GM19025 (cell line): ENCODE measurements around the gene RNF123.

ENCODE experiments used
- ATAC-seq: cut with Tn5 transposase; IDR thresholded peaks from one replicate; pipeline ENCODE4 v1.9.1; 2021; ENCODE audit warnings: mild to moderate bottlenecking, low read depth, moderate library complexity; ENCODE audit not compliant: unreplicated experiment

The RNF123 gene

DNA sequence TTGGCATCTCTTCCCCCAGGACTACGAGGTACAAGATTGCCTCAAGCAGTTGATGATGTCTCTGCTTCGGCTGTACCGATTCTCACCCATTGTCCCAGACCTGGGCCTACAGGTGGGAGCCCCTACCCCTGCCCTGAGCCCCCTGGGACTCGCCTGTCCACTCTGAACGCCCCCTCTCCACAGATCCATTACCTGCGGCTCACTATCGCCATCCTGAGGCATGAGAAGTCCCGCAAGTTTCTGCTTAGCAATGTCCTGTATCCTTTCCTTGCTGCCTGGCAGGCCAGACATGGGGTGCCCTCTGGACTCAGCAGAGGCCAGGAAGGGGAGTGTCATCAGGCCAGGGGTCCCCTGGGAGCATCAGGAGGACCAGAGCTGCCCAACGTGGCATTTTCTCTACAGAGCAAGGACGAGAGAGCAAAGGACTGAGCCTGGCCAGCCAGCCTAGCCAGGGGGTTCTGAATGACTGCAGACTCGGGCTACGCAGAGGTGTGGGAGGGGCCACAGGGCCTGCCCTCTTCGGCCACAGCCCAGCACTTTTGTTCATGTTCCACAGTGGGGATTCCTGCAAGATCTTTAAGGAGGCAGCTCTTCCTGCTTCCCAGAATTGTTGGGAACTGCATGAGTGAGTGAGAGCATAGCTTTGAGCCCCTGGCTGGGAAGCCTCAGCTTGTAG is 11.2 kb downstream of the RNF123 start:
- no peak for ATAC-seq

DNA sequence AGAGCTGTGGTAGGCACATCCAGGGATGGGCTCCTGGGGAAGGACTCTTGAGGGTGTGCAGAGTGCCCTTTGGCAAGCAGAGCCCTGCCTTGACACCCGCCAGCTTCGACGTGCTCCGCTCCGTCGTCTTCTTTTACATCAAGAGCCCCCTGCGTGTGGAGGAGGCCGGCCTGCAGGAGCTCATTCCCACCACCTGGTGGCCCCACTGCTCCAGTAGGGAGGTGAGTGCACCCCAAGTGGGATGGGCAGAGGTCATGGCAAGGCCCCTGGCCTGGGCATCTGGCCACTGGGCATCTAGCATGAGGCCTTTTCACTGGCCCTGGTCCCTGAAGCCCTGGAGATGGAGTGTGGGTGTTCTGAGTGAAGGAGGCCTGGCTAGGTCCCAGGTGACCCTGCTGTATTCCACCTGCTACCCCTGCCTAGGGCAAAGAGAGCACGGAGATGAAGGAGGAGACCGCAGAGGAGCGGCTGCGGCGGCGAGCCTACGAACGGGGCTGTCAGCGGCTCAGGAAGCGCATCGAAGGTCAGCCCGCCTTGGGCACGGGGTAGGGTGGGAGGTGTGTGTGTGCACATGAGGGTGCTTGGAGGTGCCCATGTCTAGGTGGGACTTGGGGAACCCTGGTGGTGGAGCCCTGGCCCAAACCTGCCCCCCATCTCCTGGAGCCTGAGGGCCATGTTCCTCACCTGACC is 12.2 kb downstream of the RNF123 start:
- no peak for ATAC-seq

DNA sequence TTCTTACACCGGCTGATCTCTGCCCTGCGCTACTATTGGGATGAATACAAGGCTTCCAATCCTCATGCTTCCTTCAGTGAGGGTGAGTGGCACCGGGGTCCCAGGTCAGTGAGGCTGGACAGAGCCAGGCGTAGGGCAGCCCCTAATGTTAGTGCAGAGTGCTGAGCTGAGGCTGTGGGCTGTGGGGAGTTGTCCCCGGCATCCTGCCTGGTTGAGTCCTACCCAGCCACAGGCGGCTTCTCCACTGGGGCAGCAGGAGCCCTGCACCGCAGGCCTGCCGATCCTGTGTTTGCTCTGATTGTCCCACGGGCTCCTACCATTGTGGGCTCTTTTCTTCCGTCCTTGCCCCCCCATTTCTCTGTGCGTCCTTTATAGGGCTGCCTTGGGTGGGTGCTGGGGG is 13.3 kb downstream of the RNF123 start:
- ATAC-seq, result no peak

DNA sequence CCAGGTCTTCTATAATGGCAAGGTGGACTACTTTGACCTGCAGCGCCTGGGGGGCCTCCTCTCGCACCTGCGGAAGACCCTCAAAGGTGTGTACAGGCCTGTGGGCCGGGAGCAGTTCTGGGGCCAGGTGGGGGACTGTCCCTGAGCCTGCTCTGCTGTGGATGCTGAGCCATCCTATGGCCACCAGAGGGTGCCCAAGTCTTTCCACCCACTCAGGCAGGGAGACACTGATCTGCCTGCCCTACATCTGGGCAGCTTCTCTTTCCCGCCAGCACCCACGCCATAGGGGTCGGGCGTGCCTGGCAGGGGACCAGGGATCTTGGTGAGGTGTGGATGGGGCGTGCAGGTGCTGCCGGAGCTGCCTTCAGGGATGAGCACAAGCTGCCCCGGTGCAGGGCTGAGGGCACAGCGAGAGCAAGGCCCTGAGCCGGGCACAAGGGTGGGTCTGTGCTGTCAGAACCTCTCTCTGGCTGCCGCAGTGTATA is 14.1 kb downstream of the RNF123 start:
- ATAC-seq, result no peak

DNA sequence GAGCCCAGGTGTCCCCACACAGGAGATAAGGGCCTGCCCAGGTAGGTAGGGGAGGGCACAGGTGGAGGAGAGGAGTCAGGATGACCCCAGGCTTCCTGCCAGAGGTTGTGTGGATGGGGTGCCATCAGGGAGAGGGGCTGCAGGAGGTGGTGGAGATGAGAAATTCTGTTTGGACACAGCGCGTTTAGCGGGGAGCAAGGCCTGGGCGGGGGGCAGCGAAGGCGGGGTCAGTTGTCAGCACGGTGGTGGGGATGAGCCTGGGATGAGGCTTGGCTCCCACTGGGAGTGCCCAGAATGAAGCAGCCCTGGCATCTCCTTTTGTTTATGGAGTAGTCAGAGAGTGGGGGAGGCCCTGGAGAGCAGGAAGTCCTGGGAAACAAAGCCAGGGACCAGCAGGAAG is 14.6 kb downstream of the RNF123 start:
- no peak for ATAC-seq

DNA sequence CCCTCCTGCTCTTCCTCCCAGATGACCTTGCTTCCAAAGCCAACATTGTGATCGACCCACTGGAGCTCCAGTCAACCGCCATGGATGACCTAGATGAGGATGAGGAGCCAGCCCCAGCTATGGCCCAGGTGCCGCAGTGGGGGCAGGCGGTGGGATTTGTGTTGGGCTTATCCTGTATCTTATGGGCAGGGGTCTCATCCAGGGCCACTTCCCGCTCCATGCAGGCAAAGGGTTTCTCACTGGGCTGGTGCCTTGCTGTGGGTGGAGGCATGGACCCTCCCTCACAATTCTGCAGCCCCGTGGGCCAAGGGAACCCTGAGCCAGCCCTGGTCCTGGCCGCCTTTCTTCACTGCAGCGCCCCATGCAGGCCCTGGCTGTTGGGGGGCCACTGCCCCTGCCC is 15.3 kb downstream of the RNF123 start:
- ATAC-seq, result no peak

DNA sequence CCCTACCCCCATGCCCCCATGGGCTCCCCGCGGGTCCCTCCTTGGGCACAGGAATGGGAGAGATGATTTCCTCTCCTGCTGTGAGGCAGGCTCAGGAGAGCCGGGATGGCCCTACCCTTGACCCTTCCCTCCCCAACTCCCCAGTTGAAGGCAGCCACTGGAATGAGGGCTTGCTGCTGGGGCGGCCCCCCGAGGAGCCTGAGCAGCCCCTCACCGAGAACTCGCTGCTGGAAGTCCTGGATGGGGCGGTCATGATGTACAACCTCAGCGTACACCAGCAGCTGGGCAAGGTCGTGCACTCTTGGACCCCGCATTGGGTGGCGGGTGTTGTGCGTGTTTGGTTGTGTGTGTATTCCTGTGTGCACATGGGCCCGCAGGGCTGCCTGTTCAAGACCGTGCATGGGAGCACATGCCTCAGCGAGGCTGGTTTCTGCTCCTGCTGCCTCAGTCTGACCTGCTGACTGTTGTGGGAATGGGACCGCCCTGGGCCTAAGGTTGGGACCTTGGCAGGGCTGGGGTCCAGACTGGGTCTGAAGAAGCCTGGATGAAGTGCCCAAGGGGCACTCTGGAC is 16.1 kb downstream of the RNF123 start:
- ATAC-seq, result no peak

DNA sequence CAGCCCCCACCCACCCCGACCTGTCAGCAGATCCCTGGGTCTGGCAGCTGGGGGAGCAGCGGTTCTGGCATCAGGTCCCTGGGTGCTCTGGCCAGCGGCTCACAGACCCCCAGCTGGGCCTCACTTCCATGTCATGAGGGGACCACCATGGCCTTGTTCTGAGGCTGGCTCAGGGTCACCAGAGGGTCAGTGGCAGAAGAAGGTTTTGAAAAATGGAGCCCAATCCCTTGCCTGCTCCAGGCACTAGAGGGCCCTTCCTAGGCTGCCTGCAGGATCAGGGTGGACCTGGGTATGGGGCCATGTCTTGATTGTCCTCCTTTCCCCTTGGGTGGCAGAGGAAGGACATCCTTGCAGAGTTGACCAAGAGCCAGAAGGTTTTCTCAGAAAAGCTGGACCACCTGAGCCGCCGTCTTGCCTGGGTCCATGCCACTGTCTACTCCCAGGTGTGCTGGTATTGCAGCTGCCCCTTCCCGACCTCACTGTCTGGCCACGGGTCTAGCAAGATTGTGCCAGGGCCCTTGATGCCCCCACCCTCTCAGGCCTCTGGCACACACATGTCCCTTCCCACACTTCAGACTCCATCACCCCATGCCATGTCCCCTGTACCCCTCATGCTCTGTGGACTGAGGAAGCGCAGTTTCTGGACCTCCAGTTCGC is 17.2 kb downstream of the RNF123 start:
- ATAC-seq, result no peak

DNA sequence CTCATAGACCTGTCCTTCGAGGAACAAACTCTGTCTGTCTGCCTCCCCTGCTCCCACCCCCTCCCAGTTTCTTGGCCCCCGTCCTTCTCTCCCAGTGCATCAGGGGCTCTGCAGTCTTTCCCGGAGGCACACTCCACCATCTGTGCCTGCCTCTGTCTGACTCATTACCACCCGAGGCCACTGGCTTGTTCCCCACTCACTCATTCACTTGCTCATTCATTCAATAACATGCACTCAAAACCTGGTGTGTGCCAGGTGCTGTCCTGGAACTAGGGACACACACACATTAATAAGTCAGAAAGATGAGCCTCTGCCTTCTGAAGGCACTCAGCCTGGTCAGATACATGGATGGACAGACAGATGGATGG is 17.7 kb downstream of the RNF123 start:
- ATAC-seq, result no peak

DNA sequence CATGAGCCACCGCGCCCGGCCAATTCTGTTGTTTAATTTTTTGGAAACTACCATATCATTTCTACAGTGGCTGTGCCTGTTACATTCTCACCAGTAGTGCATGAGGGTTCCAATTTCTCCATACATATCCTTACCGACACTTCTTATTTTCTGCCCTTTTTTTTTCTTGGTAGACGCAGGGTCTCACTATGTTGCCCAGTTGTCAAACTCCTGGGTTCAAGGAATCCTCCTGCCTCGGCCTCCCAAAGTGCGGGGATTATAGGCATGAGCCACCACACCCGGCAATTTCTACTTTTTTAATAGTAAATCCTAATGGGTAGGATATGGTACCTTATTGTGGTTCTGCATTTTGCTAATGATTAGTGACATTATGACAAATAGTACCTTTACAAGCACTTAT is 20.5 kb downstream of the RNF123 start:
- no peak for ATAC-seq

DNA sequence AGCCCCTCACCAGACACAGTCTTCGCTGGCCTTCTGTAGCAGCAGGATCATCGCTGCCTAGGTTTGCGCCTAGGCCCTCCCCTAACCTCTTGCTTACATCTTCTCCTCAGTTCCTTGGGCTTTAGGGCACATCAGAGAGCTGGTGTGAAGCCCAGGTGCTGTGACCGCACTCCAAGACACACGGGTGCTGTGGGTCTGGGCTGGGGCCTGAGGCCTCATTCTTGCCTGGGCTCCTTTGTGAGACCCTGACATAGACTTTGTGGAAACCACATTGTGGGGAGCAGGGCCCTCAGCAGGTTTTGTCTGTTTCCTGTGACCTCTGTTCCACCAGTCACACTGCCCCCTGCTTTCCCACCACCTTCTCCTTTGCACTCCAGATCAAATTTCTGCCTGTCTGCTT is 22.1 kb downstream of the RNF123 start:
- ATAC-seq, result no peak

DNA sequence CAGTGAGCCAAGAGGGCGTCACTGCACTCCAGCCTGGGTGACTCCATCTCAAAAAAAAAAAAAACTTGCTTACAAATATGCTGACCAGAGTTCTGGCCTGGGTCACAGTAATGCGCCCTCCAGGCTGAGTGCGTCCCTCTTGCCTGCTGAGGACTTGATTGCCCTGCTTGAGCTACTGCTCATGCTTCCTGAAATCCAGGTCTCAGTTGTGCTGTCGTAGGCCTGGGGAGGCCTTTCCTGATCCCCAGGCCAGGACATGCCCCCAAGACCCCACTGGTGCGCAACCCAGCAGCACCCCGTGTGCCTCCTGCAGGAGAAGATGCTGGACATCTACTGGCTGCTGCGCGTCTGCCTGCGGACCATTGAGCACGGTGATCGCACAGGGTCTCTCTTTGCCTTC is 22.8 kb downstream of the RNF123 start:
- ATAC-seq, result no peak

DNA sequence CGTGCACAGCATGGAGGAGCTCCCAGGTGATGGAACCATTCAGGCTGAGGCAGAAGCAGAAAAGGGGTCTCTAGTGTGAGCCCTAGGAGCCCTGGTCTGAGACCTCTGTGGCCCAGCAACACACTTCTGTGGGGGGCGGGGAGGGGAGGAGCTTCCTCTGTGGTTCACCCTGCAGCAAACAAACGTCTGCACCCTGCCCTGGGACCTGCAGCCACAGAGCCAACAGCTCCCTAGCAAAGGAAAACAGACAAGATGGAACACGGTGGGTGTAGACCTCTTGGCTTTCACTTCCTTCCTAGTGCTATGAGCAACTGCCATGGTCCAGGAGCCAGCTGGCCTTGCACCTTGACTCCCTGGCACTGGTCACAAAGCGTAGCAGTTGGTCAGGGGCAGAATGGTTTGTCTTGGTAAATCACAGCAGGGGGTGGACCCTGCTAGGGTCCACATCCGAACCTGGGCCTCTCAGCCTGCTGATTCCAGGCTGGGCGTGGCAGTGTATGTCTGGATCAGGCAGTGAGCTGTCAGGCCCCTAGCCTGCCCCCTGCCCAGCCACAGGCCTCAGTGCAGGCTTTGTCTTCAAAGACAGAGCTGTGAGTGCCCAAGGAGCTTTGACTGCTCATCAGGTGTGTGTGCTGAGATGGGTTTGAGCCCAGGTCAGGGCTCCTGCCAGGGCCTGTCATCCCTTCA is 23.4 kb downstream of the RNF123 start:
- no peak for ATAC-seq

DNA sequence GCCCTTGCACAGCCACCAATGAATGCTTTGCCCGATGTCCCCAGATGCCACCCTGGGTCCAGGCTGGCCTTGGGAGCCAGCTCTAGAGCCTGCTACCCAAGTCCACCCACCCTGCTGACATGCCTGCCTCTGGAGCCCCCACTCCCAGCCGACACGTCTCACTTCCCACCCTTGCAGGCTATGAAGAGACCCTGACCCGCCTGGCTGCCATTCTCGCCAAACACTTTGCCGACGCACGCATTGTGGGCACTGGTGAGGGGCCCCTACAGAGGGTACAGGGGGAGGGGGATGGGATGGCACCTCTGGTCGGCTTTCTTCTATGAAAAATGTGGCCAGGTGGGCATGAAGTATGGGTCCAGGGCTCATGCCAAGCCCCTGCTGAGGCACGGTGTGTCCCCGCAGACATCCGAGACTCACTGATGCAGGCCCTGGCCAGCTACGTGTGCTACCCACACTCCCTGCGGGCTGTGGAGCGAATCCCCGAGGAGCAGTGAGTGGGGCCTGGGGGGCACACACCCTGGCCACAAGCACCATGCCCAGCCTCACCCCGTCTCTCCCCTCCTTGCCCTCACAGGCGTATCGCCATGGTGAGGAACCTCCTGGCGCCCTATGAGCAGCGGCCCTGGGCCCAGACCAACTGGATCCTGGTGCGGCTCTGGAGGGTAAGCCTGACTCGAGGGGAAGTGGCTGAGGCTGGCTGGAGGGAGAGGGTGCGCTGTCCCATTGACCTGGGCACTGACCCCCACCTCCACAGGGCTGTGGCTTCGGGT is 24.2 kb downstream of the RNF123 start:
- ATAC-seq, result no peak

DNA sequence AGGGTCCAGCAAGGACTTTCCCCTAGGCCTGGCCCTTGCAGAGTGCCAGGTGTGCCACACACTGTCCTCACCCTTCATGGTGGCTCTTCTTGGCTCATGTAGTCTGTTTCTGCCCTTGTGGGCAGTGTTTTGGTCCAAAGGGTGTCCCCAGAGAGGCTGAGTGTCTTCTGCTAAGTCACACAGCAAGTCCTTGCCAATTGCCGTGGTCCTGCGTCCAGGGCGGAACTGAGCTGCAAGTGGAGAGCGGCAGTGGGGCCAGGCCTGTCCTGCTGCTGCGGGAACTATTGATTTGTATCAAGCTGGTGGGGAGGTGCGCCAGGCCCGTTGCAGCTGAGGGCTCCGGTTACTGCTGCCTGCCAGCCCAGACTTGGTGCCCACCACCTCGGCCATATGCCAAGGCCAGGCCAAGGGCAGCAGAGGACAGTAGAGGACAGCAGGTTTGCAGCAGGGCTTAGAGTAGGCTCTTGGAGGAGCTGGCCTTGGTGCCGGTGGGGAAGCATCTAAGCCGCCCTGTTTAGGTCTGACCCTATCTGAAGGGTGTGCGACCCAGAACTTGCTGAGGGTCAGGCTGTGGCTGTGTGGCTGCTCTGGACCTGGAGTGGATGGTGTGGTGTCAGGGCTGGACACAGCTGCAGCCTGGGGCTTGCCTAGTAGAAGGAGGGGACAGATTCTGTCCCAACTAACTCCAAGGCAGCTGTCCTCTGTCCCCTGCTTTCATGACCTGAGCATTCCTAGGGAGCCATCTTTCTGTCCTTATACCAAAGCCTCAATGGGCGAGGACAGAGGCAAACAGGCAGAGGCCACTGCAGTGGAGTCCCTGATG is 25.6 kb downstream of the RNF123 start:
- no peak for ATAC-seq

DNA sequence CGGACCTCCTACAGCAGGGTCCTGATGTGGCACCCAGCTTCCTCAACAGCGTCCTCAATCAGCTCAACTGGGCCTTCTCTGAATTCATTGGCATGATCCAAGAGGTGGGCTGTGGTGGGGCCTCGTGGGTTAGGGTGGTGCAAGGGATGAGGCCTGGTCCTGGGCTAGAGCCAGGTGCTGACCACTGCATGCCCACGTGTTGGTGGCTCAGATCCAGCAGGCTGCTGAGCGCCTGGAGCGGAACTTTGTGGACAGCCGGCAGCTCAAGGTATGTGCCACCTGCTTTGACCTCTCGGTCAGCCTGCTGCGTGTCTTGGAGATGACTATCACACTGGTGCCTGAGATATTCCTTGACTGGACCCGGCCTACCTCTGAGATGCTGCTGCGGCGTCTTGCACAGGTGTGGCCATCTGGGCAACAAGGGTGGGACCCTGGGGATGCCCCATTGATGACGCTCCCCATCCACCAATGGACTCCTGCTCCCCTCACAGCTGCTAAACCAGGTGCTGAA is 26.3 kb downstream of the RNF123 start:
- no peak for ATAC-seq

DNA sequence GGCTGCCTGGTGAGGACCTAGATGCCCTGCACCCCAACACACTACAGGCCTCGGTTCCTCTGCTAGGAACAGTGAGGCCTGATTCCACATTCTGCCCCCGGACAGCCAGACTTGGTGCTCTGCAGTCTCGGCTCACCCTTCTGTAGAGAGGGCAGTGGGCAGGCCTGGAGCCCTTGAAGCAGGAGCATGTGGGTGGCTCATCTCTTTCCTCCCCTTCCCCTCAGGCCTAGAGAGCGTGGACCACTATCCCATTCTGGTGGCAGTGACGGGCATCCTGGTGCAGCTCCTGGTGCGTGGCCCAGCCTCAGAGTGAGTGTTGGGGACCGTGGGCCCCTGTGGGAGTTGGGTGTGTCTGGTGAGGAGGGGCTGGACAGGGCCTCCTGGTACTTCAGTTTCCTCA is 26.8 kb downstream of the RNF123 start:
- ATAC-seq, result no peak

DNA sequence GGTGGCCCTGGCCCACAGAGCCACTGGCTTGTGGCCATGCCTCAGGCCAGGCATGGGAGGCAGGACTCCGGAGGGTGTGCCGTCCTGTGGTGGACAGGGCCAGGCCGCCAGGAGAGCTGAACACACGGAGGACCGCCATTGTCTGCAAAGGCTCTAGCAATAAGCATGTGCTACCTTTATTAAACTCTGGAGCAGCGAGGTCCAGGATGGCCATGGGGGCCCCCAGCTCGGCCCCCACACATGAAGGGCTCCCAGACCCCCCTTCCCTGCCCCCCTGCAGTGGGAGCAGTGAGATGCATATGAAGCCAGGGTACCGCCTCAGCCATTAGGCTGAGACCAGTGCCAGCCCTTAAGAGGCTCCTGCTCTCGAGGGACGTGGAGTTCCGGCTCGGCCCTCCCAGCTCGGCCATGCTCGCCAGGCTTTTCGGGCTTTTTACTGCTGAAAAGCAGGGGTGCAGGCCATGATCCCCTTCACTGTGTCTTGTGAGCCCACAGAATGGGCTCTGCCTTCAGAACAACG is 27.4 kb downstream of the RNF123 start:
- no peak for ATAC-seq
